GM23338 (cell line): Measurements from ENCODE around the gene SRSF4. TPM values are rescaled to one million over a fixed set of nuclear protein-coding genes. Genes with fewer than 3 reads are reported as not detected.
A peak's percentile ranks its signal among the peaks of the same experiment; 100 is the strongest.

Experiments used
- ATAC-seq: fragments of 200-7000 bp; cut with Tn5 transposase; 3 replicates; pipeline ENCODE4 v1.9.1; 2020
- DNase-seq: peaks from one replicate; pipeline ENCODE4 v3.0.0-alpha.2; 2015; ENCODE audit warnings: low spot score
- H2AFZ ChIP-seq: fragments of 200-600 bp; sonication (generic); 2 replicates; pipeline ENCODE4 v1.8.0; 2016; ENCODE audit warnings: antibody characterized with exemption, mild to moderate bottlenecking, moderate library complexity
- H3F3A ChIP-seq: fragments of 200-600 bp; sonication (generic); replicated peaks from 2 replicates; pipeline ENCODE4 v1.8.0; 2017; ENCODE audit warnings: antibody characterized with exemption, mixed run types, low read depth
- H3K27ac ChIP-seq: fragments of 200-600 bp; sonication (generic); 2 replicates; pipeline ENCODE4 v1.6.1; 2016; ENCODE audit warnings: low read depth
- H3K27me3 ChIP-seq: fragments of 200-600 bp; sonication (generic); 2 replicates; pipeline ENCODE4 v1.8.0; 2016; ENCODE audit warnings: mild to moderate bottlenecking, mixed run types, moderate library complexity; ENCODE audit not compliant: insufficient read depth
- H3K36me3 ChIP-seq: fragments of 200-600 bp; sonication (generic); 2 replicates; pipeline ENCODE4 v1.8.0; 2016; ENCODE audit warnings: mild to moderate bottlenecking; ENCODE audit not compliant: insufficient read depth
- H3K4me1 ChIP-seq: fragments of 200-600 bp; sonication (generic); 2 replicates; pipeline ENCODE4 v1.8.0; 2016; ENCODE audit warnings: mild to moderate bottlenecking, moderate library complexity; ENCODE audit not compliant: insufficient read depth
- H3K4me2 ChIP-seq: fragments of 200-600 bp; sonication (generic); 2 replicates; pipeline ENCODE4 v1.7.1; 2017; ENCODE audit warnings: mixed run types
- H3K4me3 ChIP-seq: fragments of 200-600 bp; sonication (generic); 2 replicates; pipeline ENCODE4 v1.6.1; 2016; ENCODE audit warnings: mixed run types
- H3K79me2 ChIP-seq: fragments of 200-600 bp; sonication (generic); replicated peaks from 2 replicates; pipeline ENCODE4 v1.8.0; 2017; ENCODE audit warnings: mild to moderate bottlenecking; ENCODE audit not compliant: insufficient read depth
- H3K9me2 ChIP-seq: fragments of 200-600 bp; sonication (generic); 2 replicates; pipeline ENCODE4 v1.8.0; 2017; ENCODE audit not compliant: insufficient read depth
- H4K20me1 ChIP-seq: fragments of 200-600 bp; sonication (generic); replicated peaks from 2 replicates; pipeline ENCODE4 v1.8.0; 2017; ENCODE audit warnings: mild to moderate bottlenecking; ENCODE audit not compliant: insufficient read depth
- H3K27ac Mint-ChIP-seq: 2 replicates; pipeline ENCODE4 v1.8.0; 2020; ENCODE audit warnings: inconsistent platforms, mild to moderate bottlenecking, moderate library complexity, mixed read lengths
- H3K27me3 Mint-ChIP-seq: 3 replicates; pipeline ENCODE4 v1.8.0; 2022; ENCODE audit warnings: low read depth, mild to moderate bottlenecking, moderate library complexity, mixed read lengths, inconsistent platforms; ENCODE audit not compliant: insufficient read depth, poor library complexity
- H3K36me3 Mint-ChIP-seq: 3 replicates; pipeline ENCODE4 v1.8.0; 2021; ENCODE audit warnings: low read depth, mild to moderate bottlenecking, inconsistent platforms, moderate library complexity, mixed read lengths
- H3K4me1 Mint-ChIP-seq: 3 replicates; pipeline ENCODE4 v1.8.0; 2020; ENCODE audit warnings: mild to moderate bottlenecking, inconsistent platforms, mixed read lengths
- H3K4me3 Mint-ChIP-seq: 3 replicates; pipeline ENCODE4 v1.8.0; 2021; ENCODE audit warnings: moderate library complexity, mild to moderate bottlenecking, inconsistent platforms, mixed read lengths
- H3K9me3 Mint-ChIP-seq: 3 replicates; pipeline ENCODE4 v1.8.0; 2020; ENCODE audit warnings: moderate library complexity, mild to moderate bottlenecking, inconsistent platforms, mixed read lengths
- CREB1 ChIP-seq: fragments of 250-450 bp; sonication (Bioruptor Pico); IDR thresholded peaks from 2 replicates; pipeline ENCODE4 v1.5.0; 2020; ENCODE audit warnings: low read depth, mild to moderate bottlenecking, moderate library complexity
- EZH2 ChIP-seq: fragments of 200-600 bp; sonication (generic); IDR thresholded peaks from one replicate; pipeline ENCODE4 v1.8.0; 2017; ENCODE audit warnings: antibody characterized with exemption, mild to moderate bottlenecking, low read depth; ENCODE audit not compliant: unreplicated experiment
- EZH2phosphoT487 ChIP-seq: fragments of 200-600 bp; sonication (generic); IDR thresholded peaks from one replicate; pipeline ENCODE4 v1.8.1; 2018; ENCODE audit warnings: antibody characterized with exemption; ENCODE audit not compliant: unreplicated experiment
- JUNB ChIP-seq: IDR thresholded peaks from one replicate; pipeline ENCODE4 v1.6.1; 2016; ENCODE audit warnings: antibody characterized with exemption; ENCODE audit not compliant: unreplicated experiment
- NANOG ChIP-seq: IDR thresholded peaks from 2 replicates; pipeline ENCODE4 v1.6.1; 2016; ENCODE audit warnings: antibody characterized with exemption, borderline replicate concordance
- POLR2AphosphoS5 ChIP-seq: IDR thresholded peaks from 2 replicates; pipeline ENCODE4 v1.6.1; 2016; ENCODE audit warnings: antibody characterized with exemption, low read depth
- STAT1 ChIP-seq: IDR thresholded peaks from one replicate; pipeline ENCODE4 v1.6.1; 2016; ENCODE audit warnings: antibody characterized with exemption; ENCODE audit not compliant: unreplicated experiment
- ZNF114 ChIP-seq: fragments of 250-450 bp; sonication (Bioruptor Pico); IDR thresholded peaks from 2 replicates; pipeline ENCODE4 v1.5.0; 2020; ENCODE audit warnings: mild to moderate bottlenecking, moderate library complexity
- polyA plus RNA-seq: library from polyadenylated mRNA; unstranded; fragments of >200 nt; fragmentation: Nextera tagmentation; extraction: Ambion mirVana; gene quantifications from 2 replicates; pipeline ENCODE4 v1.2.1, GENCODE V29; 2016
- total RNA-seq: library from RNA; depleted of rRNA; stranded (reverse); fragments of >200 nt; shearing (Covaris generic); gene quantifications from 2 replicates; pipeline ENCODE4 v1.2.3, GENCODE V29; 2014
- TF ChIP-seq, protein P1 (sequence below): IDR thresholded peaks from one replicate; pipeline ENCODE4 v1.6.1; 2018; ENCODE audit warnings: antibody characterized with exemption; ENCODE audit not compliant: unreplicated experiment
- TF ChIP-seq, protein P2 (sequence below): IDR thresholded peaks from 2 replicates; pipeline ENCODE4 v1.6.1; 2016; ENCODE audit warnings: antibody characterized with exemption
- TF ChIP-seq, protein P3 (sequence below): fragments of 250-450 bp; sonication (Bioruptor Pico); IDR thresholded peaks from 2 replicates; pipeline ENCODE4 v1.5.0; 2020; ENCODE audit warnings: mild to moderate bottlenecking, moderate library complexity

The SRSF4 gene
- total and polyA plus RNA-seq, 2 experiments from 2014 or later = 58.4 to 98.3 TPM

DNA sequence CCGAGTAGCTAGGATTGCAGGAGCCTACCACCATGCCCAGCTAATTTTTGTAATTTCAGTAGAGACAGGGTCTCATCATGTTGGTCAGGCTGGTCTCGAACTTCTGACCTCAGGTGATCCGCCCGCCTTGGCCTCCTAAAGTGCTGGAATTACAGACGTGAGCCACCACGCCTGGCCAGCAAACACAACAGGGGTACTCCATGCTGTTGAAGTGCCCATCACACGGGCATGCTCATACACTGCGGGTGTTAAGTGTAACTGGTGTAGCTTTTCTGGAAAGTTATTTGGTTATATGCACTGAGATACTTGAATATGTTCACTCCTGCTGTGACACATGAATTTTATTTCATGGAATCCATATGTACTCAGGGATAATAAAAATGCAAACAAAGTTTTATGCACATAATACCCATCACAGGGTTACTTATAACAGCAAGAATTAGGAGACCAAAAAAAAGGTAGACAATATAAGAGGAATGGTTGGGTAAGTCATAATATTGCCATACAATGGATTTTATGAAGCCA, 9.2 kb downstream of the SRSF4 start (continued):
- TF ChIP-seq, protein P1, sequence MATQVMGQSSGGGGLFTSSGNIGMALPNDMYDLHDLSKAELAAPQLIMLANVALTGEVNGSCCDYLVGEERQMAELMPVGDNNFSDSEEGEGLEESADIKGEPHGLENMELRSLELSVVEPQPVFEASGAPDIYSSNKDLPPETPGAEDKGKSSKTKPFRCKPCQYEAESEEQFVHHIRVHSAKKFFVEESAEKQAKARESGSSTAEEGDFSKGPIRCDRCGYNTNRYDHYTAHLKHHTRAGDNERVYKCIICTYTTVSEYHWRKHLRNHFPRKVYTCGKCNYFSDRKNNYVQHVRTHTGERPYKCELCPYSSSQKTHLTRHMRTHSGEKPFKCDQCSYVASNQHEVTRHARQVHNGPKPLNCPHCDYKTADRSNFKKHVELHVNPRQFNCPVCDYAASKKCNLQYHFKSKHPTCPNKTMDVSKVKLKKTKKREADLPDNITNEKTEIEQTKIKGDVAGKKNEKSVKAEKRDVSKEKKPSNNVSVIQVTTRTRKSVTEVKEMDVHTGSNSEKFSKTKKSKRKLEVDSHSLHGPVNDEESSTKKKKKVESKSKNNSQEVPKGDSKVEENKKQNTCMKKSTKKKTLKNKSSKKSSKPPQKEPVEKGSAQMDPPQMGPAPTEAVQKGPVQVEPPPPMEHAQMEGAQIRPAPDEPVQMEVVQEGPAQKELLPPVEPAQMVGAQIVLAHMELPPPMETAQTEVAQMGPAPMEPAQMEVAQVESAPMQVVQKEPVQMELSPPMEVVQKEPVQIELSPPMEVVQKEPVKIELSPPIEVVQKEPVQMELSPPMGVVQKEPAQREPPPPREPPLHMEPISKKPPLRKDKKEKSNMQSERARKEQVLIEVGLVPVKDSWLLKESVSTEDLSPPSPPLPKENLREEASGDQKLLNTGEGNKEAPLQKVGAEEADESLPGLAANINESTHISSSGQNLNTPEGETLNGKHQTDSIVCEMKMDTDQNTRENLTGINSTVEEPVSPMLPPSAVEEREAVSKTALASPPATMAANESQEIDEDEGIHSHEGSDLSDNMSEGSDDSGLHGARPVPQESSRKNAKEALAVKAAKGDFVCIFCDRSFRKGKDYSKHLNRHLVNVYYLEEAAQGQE = no peak
- TF ChIP-seq JUNB = no peak
- TF ChIP-seq NANOG = no peak

DNA sequence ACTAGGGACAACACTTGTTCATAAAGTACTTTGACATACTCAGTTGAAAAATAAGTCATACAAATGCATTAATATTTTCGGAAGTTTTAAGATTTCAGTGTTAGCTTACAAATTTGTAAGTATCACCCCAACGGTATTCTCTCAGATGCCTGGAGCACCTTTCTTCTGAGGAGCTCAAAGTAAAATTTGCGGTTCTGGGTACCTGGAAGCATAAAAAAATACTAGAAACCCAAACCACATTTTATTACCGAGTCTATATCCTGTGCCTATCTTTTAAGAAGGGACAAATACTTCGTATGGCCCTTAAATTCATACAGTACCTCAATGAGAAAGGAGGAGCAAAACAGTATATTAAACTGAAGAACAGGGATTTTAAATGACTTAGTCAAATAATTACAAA, 10.2 kb downstream of the SRSF4 start:
- Mint-ChIP-seq H3K4me3 (no peak overlapping the region), H3K27me3 (peaks cover 9% of the 10 kb centered on the region)
- no peaks in the 10 kb centered on the region for H3K9me2 ChIP-seq
- TF ChIP-seq POLR2AphosphoS5 = no peak
- TF ChIP-seq, protein P1 = no peak
- TF ChIP-seq EZH2phosphoT487 = no peak
- TF ChIP-seq EZH2 = no peak
- no peak for TF ChIP-seq CREB1 (CRISPR knock-in tag)
- TF ChIP-seq JUNB = no peak
- TF ChIP-seq, protein P2, sequence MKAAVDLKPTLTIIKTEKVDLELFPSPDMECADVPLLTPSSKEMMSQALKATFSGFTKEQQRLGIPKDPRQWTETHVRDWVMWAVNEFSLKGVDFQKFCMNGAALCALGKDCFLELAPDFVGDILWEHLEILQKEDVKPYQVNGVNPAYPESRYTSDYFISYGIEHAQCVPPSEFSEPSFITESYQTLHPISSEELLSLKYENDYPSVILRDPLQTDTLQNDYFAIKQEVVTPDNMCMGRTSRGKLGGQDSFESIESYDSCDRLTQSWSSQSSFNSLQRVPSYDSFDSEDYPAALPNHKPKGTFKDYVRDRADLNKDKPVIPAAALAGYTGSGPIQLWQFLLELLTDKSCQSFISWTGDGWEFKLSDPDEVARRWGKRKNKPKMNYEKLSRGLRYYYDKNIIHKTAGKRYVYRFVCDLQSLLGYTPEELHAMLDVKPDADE = no peak
- no peak for TF ChIP-seq NANOG
- no peak for TF ChIP-seq STAT1
- TF ChIP-seq ZNF114 (CRISPR knock-in tag) = no peak
- TF ChIP-seq, protein P3, sequence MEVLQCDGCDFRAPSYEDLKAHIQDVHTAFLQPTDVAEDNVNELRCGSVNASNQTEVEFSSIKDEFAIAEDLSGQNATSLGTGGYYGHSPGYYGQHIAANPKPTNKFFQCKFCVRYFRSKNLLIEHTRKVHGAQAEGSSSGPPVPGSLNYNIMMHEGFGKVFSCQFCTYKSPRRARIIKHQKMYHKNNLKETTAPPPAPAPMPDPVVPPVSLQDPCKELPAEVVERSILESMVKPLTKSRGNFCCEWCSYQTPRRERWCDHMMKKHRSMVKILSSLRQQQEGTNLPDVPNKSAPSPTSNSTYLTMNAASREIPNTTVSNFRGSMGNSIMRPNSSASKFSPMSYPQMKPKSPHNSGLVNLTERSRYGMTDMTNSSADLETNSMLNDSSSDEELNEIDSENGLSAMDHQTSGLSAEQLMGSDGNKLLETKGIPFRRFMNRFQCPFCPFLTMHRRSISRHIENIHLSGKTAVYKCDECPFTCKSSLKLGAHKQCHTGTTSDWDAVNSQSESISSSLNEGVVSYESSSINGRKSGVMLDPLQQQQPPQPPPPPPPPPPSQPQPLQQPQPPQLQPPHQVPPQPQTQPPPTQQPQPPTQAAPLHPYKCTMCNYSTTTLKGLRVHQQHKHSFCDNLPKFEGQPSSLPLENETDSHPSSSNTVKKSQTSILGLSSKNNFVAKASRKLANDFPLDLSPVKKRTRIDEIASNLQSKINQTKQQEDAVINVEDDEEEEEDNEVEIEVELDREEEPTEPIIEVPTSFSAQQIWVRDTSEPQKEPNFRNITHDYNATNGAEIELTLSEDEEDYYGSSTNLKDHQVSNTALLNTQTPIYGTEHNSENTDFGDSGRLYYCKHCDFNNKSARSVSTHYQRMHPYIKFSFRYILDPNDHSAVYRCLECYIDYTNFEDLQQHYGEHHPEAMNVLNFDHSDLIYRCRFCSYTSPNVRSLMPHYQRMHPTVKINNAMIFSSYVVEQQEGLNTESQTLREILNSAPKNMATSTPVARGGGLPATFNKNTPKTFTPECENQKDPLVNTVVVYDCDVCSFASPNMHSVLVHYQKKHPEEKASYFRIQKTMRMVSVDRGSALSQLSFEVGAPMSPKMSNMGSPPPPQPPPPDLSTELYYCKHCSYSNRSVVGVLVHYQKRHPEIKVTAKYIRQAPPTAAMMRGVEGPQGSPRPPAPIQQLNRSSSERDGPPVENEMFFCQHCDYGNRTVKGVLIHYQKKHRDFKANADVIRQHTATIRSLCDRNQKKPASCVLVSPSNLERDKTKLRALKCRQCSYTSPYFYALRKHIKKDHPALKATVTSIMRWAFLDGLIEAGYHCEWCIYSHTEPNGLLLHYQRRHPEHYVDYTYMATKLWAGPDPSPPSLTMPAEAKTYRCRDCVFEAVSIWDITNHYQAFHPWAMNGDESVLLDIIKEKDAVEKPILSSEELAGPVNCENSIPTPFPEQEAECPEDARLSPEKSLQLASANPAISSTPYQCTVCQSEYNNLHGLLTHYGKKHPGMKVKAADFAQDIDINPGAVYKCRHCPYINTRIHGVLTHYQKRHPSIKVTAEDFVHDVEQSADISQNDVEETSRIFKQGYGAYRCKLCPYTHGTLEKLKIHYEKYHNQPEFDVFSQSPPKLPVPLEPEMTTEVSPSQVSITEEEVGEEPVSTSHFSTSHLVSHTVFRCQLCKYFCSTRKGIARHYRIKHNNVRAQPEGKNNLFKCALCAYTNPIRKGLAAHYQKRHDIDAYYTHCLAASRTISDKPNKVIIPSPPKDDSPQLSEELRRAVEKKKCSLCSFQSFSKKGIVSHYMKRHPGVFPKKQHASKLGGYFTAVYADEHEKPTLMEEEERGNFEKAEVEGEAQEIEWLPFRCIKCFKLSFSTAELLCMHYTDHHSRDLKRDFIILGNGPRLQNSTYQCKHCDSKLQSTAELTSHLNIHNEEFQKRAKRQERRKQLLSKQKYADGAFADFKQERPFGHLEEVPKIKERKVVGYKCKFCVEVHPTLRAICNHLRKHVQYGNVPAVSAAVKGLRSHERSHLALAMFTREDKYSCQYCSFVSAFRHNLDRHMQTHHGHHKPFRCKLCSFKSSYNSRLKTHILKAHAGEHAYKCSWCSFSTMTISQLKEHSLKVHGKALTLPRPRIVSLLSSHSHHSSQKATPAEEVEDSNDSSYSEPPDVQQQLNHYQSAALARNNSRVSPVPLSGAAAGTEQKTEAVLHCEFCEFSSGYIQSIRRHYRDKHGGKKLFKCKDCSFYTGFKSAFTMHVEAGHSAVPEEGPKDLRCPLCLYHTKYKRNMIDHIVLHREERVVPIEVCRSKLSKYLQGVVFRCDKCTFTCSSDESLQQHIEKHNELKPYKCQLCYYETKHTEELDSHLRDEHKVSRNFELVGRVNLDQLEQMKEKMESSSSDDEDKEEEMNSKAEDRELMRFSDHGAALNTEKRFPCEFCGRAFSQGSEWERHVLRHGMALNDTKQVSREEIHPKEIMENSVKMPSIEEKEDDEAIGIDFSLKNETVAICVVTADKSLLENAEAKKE = no peak

More for the DNA sequence above, 10.2 kb downstream of the SRSF4 start:
- H3K36me3 Mint-ChIP-seq = peaks cover 51% of the 10 kb centered on the region
- ATAC-seq (no peak), DNase-seq (no peak)
- Histone ChIP-seq H3K27ac (no peak overlapping the region), H2AFZ (no peak overlapping the region), H3K4me1 (peaks cover 40% of the 10 kb centered on the region), H3K79me2 (peaks cover 100% of the 10 kb centered on the region), H3K27me3 (no peaks in the 10 kb centered on the region), H4K20me1 (peaks cover 35% of the 10 kb centered on the region), H3F3A (no peaks in the 10 kb centered on the region), H3K4me2 (peak overlapping the region; percentile 58), H3K36me3 (no peaks in the 10 kb centered on the region), H3K4me3 (0 out of 2 replicates have a peak overlapping the region, but pooled peaks have one; percentile 4)
- peaks cover 44% of the 10 kb centered on the region for H3K4me1 Mint-ChIP-seq
- H3K9me3 Mint-ChIP-seq = no peaks in the 10 kb centered on the region
- no peak overlapping the region for H3K27ac Mint-ChIP-seq
